ENCODE results near the gene ELP1. TPM values are rescaled to one million over a fixed set of nuclear protein-coding genes. Genes with fewer than 3 reads are reported as not detected.

ELP1 gene
- total RNA-seq, 1 experiment from 2014 or later, result 39.5 TPM

Other genes starting within 250 kb of the ELP1 start
- gene ACTL7B, start 78.1 kb downstream of the ELP1 start, total RNA-seq (2014; rRNA removed; shearing (Covaris generic)), result not detected in 2 replicates
- gene ACTL7A, start 71.9 kb downstream of the ELP1 start, total RNA-seq (2014; rRNA removed; shearing (Covaris generic)), result not detected in 2 replicates
- gene ABITRAM, start 276 bp upstream of the ELP1 start, total RNA-seq (2014; rRNA removed; shearing (Covaris generic)), result 21.1 and 22.9 TPM in 2 replicates
- 81.8 and 89.7 TPM in 2 replicates for gene CTNNAL1, start 79.4 kb upstream of the ELP1 start, total RNA-seq (2014; rRNA removed; shearing (Covaris generic))
- 49.7 and 50.7 TPM in 2 replicates for gene TMEM245, start 185.8 kb upstream of the ELP1 start, total RNA-seq (2014; rRNA removed; shearing (Covaris generic))
- gene FRRS1L, start 233.1 kb upstream of the ELP1 start, total RNA-seq (2014; rRNA removed; shearing (Covaris generic)), result 0.02 TPM in 1 of 2 replicates, not detected in the other

Data from SJCRH30 (cell line).